OCI-LY3 (cell line): Measurements from ENCODE around the gene MAP1B.

ENCODE experiments used
- CTCF ChIP-seq: fragments of 200-600, 300-600 bp; sonication (generic); IDR thresholded peaks from 2 replicates; pipeline ENCODE4 v1.5.1; 2014; ENCODE audit warnings: antibody characterized with exemption, low read length, low read depth
- EZH2phosphoT487 ChIP-seq: fragments of 200-600 bp; shearing (Covaris generic); IDR thresholded peaks from 2 replicates; pipeline ENCODE4 v1.6.1; 2018; ENCODE audit warnings: antibody characterized with exemption, mixed run types, low read depth

GRCh38 chr5:72208324-72208926 is 101.2 kb downstream of the MAP1B start:
- TF ChIP-seq CTCF (no peak), EZH2phosphoT487 (no peak)
